ENCODE results near the gene STX8. TPM values are rescaled to one million over a fixed set of nuclear protein-coding genes. Genes with fewer than 3 reads are reported as not detected.

STX8 gene
- total RNA-seq, 1 donor from 2014 or later: 57.8 TPM

DNA sequence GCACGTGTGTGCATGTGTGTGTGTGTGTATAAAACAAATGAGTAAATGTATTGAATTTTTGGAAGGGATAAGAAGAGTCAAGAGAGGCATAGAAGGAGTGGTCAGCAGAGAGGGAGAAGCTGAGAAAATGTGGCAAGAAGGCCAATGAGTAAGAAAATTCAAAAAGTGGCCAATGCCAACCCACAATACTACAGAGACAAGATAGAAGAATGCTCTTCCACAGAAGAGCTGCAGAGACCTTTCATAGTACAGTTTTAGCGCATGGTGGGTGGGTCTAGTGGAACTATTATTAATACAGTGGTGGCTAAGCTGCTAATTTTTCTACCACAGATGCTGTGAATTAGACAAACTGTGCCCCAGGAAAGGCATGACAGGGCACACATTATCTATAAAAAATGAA, 320.8 kb downstream of the STX8 start:
- ATAC-seq (no peak), DNase-seq (no peak)
- intact Hi-C loops (cut with DNase I): no loop called here
- Histone ChIP-seq H3K4me1 (peaks cover 14% of the 10 kb centered on the region), H3K9me3 (no peaks in the 10 kb centered on the region), H3K36me3 (no peaks in the 10 kb centered on the region), H3K27me3 (ENCODE audit: low read depth) (no peaks in the 10 kb centered on the region), H3K4me3 (no peak overlapping the region), H3K27ac (no peak overlapping the region)
- TF ChIP-seq, protein P1, sequence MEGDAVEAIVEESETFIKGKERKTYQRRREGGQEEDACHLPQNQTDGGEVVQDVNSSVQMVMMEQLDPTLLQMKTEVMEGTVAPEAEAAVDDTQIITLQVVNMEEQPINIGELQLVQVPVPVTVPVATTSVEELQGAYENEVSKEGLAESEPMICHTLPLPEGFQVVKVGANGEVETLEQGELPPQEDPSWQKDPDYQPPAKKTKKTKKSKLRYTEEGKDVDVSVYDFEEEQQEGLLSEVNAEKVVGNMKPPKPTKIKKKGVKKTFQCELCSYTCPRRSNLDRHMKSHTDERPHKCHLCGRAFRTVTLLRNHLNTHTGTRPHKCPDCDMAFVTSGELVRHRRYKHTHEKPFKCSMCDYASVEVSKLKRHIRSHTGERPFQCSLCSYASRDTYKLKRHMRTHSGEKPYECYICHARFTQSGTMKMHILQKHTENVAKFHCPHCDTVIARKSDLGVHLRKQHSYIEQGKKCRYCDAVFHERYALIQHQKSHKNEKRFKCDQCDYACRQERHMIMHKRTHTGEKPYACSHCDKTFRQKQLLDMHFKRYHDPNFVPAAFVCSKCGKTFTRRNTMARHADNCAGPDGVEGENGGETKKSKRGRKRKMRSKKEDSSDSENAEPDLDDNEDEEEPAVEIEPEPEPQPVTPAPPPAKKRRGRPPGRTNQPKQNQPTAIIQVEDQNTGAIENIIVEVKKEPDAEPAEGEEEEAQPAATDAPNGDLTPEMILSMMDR (IDR thresholded peaks at IDR 0.05): no peak

DNA sequence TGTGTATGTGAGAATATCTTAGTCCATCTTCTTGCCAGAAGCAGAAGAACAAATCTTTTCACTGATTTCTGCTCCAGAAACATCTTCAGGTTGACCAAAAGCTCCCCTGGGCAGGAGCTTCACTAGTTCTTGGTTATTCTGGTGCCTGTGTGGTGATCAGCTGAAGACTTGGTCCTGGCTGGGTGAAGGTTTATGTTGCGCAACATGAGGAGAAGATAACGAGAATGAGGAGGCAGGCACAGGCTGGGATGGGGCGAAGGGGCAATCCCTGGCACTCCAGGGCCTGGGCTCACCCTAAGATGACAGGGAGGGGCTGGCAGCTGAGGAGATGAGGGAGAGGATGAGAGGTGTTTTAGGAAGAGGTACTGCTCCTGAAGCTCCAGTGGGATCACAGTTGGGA, 322.3 kb downstream of the STX8 start:
- DNase-seq (no peak), ATAC-seq (no peak)
- Histone ChIP-seq H3K27ac (no peak overlapping the region), H3K27me3 (ENCODE audit: low read depth) (no peaks in the 10 kb centered on the region), H3K9me3 (no peaks in the 10 kb centered on the region), H3K4me1 (peaks cover 14% of the 10 kb centered on the region), H3K36me3 (peaks cover 4% of the 10 kb centered on the region), H3K4me3 (no peak overlapping the region)
- intact Hi-C loops (cut with DNase I): no loop called here
- TF ChIP-seq, protein P1 (IDR thresholded peaks at IDR 0.05): no peak

DNA sequence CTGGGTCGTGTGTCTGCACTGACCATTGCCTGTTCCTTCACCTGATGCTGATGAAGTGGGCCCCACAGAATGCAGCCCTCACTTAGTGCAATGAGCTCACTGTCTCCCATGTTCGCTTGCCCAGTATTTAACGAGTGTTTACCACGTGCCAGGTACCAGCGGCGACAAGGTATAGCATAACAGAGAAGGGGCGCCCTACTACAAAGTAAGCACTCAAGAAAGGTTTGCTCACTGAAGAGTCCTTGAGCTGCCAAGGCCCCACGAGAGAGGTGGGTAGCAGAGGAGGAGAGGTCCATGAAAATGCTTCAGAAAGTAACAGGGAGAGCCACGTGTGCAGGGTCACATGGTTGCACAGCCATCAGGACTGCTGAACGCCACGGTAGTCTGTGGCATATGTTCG, 324.3 kb downstream of the STX8 start:
- H3K4me1 ChIP-seq: peaks cover 2% of the 10 kb centered on the region
- DNase-seq (no peak), ATAC-seq (peak; percentile 76 to 85)
- no peaks in the 10 kb centered on the region for H3K27me3 ChIP-seq (ENCODE audit: low read depth)
- intact Hi-C loops (cut with DNase I): no loop called here
- H3K36me3 ChIP-seq: peaks cover 4% of the 10 kb centered on the region
- H3K9me3 ChIP-seq: no peaks in the 10 kb centered on the region
- no peak overlapping the region for H3K27ac ChIP-seq
- TF ChIP-seq, protein P1 (IDR thresholded peaks at IDR 0.05): no peak
- H3K4me3 ChIP-seq: no peak overlapping the region

DNA sequence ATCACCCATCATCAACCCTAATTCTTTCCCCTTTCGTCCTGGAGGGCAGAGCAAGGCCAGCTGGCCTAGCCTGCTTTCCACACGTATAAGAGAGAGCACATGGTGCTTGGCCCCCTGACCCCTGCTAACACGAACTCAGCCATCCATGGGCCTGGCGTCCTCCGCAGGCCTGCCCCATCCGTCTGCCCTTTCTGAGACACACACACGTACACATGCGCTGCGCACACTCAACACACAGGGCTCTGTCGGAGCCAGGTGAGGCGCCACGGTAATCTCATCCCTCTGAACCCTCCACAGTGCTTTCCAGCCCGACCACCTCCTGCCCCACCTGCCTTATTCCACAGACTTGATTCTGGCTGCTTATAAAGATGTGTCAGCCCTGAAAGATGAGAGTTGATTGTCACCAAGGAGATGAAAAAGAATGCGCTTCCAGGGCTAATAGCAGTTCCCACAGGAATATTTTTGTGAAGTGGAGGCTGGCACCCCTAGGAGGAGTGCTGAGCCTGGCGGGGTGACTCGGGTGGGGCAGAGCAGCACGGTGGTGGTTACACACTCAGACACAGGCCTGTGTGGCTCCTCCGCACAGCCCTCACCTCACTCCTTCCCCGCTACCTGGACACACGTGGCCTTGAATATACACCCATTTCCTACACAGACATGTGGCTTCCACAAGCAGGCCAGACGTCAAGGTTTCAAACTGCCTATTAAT, 326.2 kb downstream of the STX8 start:
- intact Hi-C loops (cut with DNase I): no loop called here
- Histone ChIP-seq H3K9me3 (no peaks in the 10 kb centered on the region), H3K4me1 (peaks cover 7% of the 10 kb centered on the region), H3K27me3 (ENCODE audit: low read depth) (no peaks in the 10 kb centered on the region), H3K27ac (no peak overlapping the region), H3K4me3 (no peak overlapping the region), H3K36me3 (peaks cover 4% of the 10 kb centered on the region)
- DNase-seq (no peak), ATAC-seq (no peak)
- TF ChIP-seq, protein P1 (IDR thresholded peaks at IDR 0.05): no peak

DNA sequence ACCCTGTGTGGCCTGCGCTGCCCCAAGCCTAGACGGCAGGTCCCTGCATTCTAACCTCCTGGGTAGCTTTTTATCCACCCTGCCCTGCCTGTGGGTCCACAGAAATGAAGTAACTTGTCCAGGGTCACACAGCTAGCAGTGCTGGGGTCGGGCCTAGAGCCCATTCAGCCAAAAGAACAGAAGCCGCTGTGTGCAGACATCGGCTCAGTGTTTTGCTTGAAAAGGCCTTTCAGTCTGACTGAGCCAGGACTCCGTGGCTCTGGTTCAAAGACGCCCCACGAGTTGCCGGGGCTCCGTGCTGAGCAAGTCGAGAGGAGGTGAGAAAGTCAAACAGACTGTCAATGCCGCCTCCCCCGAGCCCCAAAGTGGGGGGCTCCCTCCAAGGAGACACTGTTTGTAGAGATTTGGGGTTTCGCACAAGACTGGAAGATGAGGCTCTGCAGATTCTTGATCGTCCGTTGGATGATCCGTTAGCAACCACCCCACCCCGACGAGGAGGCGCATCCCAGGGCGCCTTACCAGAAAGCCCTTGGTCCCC, 328.1 kb downstream of the STX8 start:
- ATAC-seq: no peak
- intact Hi-C loops (cut with DNase I): no loop called here
- Histone ChIP-seq H3K4me1 (peaks cover 13% of the 10 kb centered on the region), H3K36me3 (peaks cover 4% of the 10 kb centered on the region), H3K27ac (no peak overlapping the region), H3K27me3 (ENCODE audit: low read depth) (no peaks in the 10 kb centered on the region), H3K9me3 (no peaks in the 10 kb centered on the region), H3K4me3 (no peak overlapping the region)
- no peak for DNase-seq
- TF ChIP-seq, protein P1 (IDR thresholded peaks at IDR 0.05): no peak

Data from lower lobe of right lung (tissue), 2 donors.